ENCODE results near the gene NEK2. TPM values are rescaled to one million over a fixed set of nuclear protein-coding genes. Genes with fewer than 3 reads are reported as not detected.
"Not testable (repeated sequence)": the region's sequence is repeated elsewhere in the genome, so short reads cannot be mapped to it uniquely, and the experiment has no call there.

NEK2 gene
- total RNA-seq, 1 donor from 2014 or later: 0.26 TPM

DNA sequence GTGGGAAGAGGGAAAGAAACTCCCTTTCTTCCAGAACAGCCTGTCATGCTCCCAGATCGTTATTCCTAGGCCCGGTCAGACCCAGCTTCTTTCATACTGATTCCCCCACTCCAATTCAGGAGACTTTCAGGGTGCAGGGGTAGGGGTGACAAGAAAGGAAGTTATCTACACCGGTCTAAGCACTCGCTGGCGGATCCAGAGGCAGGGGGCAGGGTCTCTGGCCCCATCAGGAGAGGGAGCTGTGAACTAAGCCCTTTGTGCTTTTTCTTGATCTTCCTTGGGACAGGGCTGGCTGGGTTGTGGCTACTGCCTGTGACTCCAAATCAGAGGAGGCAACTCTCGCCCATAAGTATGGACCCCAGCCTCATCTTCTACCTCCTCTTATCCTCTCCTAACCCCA is 44.3 kb downstream of the NEK2 start:
- no peak for FAIRE-seq
- Histone ChIP-seq H3K27me3 (ENCODE audit: control insufficient read depth, insufficient read depth, low read length) (no peaks in the 10 kb centered on the region), H3K36me3 (ENCODE audit: control insufficient read depth, insufficient read depth, low read length) (no peaks in the 10 kb centered on the region), H3K4me3 (ENCODE audit: low read depth, low read length) (no peak overlapping the region)
- DNase-seq (ENCODE audit: low read depth): no peak
- TF ChIP-seq, protein P1, sequence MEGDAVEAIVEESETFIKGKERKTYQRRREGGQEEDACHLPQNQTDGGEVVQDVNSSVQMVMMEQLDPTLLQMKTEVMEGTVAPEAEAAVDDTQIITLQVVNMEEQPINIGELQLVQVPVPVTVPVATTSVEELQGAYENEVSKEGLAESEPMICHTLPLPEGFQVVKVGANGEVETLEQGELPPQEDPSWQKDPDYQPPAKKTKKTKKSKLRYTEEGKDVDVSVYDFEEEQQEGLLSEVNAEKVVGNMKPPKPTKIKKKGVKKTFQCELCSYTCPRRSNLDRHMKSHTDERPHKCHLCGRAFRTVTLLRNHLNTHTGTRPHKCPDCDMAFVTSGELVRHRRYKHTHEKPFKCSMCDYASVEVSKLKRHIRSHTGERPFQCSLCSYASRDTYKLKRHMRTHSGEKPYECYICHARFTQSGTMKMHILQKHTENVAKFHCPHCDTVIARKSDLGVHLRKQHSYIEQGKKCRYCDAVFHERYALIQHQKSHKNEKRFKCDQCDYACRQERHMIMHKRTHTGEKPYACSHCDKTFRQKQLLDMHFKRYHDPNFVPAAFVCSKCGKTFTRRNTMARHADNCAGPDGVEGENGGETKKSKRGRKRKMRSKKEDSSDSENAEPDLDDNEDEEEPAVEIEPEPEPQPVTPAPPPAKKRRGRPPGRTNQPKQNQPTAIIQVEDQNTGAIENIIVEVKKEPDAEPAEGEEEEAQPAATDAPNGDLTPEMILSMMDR (IDR thresholded peaks at IDR 0.05; ENCODE audit: insufficient read depth, low read length, severe bottlenecking): no peak

DNA sequence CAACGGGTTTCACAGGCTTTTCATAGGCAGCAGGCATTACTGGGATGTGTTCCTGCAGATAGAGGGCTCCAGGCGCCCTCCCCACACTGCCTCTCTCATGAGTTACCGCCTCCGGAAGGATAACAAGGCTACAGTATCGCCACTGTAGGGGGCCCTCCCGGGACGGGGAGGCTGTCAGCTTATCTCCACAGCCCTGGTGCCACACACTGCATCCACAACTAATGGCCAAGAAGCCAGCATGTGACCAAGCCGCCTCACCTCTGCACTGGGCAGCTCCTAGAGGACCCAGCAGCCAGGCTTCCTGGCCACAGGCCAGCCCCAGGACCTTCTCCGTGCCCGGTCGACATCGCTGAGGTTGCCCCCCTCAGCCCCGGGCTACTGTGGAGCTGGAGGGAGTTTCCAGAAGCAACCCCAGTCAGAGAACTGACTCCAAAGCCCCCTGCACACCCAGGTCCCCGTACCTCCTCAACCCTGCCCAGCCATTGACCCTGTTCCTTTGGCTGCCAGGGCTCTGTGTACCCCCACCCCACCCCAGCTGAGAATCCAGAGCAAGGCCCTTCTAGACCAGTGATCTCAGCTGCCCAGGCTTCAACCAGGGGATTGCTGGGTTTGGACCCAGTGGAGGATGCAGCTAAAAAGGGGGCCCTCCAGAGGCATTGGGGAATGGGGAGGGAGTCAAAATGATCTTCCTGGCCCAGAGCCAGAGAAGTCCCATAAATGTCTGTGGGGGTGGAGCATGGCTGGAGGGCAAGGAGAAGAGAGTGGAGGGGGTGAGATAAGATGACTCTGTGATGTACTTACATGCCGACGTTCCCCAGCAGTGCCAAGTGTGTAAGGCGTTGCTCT is 45.0 kb downstream of the NEK2 start:
- DNase-seq (ENCODE audit: low read depth): no peak
- TF ChIP-seq, protein P1 (IDR thresholded peaks at IDR 0.05; ENCODE audit: insufficient read depth, low read length, severe bottlenecking): no peak

DNA sequence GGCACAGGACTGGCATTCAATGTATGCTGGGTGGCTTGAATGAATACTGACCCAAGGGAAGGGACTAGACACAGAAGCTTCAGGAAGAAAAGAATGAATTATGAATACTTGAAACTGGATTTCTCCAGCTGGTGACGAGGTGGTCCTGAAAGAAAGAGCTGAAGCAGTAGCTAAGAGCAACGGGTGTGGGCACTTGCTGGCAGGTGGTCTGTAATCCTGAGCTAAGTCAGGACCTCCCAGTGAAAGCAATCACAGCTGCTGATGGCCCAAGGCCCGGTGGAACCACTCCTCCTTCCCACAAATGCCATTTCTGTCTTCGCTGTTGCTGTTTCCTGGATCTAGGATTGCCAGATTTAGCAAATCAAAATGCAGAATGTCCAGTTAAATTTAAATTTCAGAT is 47.0 kb downstream of the NEK2 start:
- no peak overlapping the region for H3K4me3 ChIP-seq (ENCODE audit: low read depth, low read length)
- no peak for DNase-seq (ENCODE audit: low read depth)
- TF ChIP-seq, protein P1 (IDR thresholded peaks at IDR 0.05; ENCODE audit: insufficient read depth, low read length, severe bottlenecking): no peak
- H3K36me3 ChIP-seq (ENCODE audit: control insufficient read depth, insufficient read depth, low read length): no peaks in the 10 kb centered on the region
- no peaks in the 10 kb centered on the region for H3K27me3 ChIP-seq (ENCODE audit: control insufficient read depth, insufficient read depth, low read length)
- no peak for FAIRE-seq

More for the DNA sequence above, 45.0 kb downstream of the NEK2 start:
- Histone ChIP-seq H3K4me3 (ENCODE audit: low read depth, low read length) (no peak overlapping the region), H3K36me3 (ENCODE audit: control insufficient read depth, insufficient read depth, low read length) (no peaks in the 10 kb centered on the region), H3K27me3 (ENCODE audit: control insufficient read depth, insufficient read depth, low read length) (no peaks in the 10 kb centered on the region)
- no peak for FAIRE-seq

DNA sequence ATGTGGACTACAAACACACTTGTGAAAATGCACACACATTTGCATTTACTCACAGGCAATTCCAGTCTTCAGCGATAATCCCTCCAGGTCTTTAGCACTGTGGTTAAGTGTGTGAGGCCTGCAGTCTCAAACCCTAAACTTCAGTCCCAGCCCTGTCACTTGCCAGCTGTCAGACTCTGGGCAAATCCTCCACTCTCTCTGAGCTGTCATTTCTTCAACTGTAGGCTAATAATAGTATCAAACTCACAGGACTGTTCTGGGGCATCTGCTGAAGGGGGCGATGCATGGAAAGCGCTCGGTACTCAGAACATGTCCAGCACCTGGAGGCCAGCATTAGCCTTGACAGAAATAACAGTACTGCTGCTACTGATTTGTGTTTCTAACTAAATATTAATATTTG is 48.2 kb downstream of the NEK2 start:
- FAIRE-seq (no peak), DNase-seq (ENCODE audit: low read depth) (no peak)
- Histone ChIP-seq H3K27me3 (ENCODE audit: control insufficient read depth, insufficient read depth, low read length) (no peaks in the 10 kb centered on the region), H3K4me3 (ENCODE audit: low read depth, low read length) (no peak overlapping the region), H3K36me3 (ENCODE audit: control insufficient read depth, insufficient read depth, low read length) (no peaks in the 10 kb centered on the region)
- TF ChIP-seq, protein P1 (IDR thresholded peaks at IDR 0.05; ENCODE audit: insufficient read depth, low read length, severe bottlenecking): no peak

DNA sequence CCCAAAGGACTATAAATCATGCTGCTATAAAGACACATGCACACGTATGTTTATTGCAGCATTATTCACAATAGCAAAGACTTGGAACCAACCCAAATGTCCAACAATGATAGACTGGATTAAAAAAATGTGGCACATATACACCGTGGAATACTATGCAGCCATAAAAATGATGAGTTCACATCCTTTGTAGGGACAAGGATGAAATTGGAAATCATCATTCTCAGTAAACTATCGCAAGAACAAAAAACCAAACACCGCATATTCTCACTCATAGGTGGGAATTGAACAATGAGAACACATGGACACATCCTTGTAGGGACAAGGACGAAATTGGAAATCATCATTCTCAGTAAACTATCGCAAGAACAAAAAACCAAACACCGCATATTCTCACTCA is 49.6 kb downstream of the NEK2 start:
- not testable (repeated sequence) for DNase-seq (ENCODE audit: low read depth); FAIRE-seq; H3K4me3 ChIP-seq (ENCODE audit: low read depth, low read length); H3K36me3 ChIP-seq (ENCODE audit: control insufficient read depth, insufficient read depth, low read length); H3K27me3 ChIP-seq (ENCODE audit: control insufficient read depth, insufficient read depth, low read length)

DNA sequence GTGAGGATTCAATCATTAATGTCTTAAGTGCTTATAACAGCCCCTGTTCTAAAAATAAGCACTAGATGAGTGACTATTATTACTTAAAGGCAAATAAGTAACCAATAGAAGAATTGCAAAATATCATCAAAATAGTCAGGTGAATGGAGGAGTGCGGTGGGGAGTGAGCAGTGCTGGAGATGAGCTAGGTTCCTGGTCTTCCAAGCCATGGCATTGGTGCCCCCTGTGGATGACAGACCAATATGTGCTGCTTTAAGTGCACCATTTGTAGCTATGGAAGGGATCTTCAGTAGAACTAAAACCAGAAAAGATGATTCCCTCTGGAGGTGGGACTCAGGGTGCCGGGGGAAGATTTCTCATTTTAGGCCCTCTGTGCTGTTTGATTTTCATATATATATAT is 50.4 kb downstream of the NEK2 start:
- H3K27me3 ChIP-seq (ENCODE audit: control insufficient read depth, insufficient read depth, low read length): no peaks in the 10 kb centered on the region
- FAIRE-seq (no peak), DNase-seq (ENCODE audit: low read depth) (peak; percentile 57)
- no peak overlapping the region for H3K4me3 ChIP-seq (ENCODE audit: low read depth, low read length)
- TF ChIP-seq, protein P1 (IDR thresholded peaks at IDR 0.05; ENCODE audit: insufficient read depth, low read length, severe bottlenecking): peak; percentile 33
- H3K36me3 ChIP-seq (ENCODE audit: control insufficient read depth, insufficient read depth, low read length): no peaks in the 10 kb centered on the region
